ENCODE data around the gene CCHCR1. TPM values are rescaled to one million over a fixed set of nuclear protein-coding genes. Genes with fewer than 3 reads are reported as not detected.

Gene CCHCR1
- polyA plus RNA-seq, 2 of the 4 experiments (the other 2 are of a cell fraction): 7.4 to 15.3 TPM

DNA sequence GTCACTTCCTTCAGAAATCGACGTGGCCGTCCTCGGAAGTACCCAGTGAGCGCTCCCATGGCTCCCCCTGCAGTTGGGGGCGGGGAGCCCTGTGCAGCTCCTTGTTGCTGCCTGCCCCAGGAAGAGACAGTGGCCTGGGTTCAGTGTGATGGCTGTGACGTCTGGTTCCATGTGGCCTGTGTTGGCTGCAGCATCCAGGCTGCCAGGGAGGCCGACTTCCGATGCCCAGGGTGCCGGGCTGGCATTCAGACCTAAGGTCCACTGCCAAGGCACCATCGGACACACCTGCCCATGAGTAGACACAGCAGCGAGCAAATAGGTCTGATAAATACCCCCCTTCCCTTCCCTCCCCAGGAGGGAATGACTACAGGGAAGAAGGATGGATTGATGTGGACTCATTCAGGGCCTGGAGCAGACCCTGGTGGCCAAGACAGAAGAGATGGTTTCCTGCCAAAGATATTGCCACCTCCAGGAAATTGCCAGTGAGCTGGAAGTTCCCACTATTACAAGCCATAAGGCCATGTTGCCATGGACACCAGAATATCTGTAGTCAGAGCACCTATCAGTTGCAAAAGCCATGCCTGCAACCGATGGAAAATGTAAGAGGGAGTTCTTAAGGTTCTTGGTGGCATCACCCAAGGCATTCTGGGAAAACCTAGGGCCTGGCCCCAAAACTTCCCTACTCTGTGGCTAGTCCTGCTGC lies 5.0 kb upstream of the CCHCR1 start (continued):
- no peak for TF ChIP-seq MAFK (IDR thresholded peaks at IDR 0.05; ENCODE audit: partially characterized antibody)

DNA sequence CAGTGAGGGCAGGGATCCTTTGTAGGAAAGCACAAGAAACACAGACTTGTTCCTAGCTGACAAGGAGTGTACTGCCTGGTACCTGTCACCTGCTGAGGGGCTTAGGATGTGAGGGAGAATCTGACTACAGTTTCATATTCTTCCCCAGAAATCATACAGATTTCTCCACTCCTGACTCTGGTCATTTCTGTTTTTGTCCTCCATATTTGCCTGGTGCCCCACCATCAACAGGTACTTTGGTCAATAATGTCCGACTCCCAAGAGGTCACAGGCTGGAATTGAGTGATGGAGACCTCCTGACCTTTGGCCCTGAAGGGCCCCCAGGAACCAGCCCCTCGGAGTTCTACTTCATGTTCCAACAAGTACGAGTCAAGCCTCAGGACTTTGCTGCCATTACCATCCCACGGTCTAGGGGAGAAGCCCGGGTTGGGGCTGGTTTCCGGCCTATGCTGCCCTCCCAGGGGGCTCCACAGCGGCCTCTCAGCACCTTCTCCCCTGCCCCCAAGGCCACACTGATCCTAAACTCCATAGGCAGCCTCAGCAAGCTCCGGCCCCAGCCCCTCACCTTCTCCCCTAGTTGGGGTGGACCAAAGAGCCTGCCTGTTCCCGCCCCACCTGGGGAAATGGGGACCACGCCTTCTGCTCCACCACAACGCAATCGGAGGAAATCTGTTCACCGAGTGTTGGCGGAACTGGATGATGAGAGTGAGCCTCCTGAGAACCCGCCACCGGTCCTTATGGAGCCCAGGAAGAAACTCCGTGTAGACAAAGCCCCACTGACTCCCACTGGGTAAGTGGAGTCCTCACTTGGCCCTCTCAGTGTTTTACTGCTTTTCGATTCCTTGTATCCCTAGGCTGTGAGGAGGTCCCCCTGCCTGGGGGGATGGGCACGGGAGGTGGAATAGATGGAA lies 3.9 kb upstream of the CCHCR1 start:
- no peak for TF ChIP-seq GATA3 (IDR thresholded peaks at IDR 0.05; ENCODE audit: borderline replicate concordance)
- TF ChIP-seq TP53 (CRISPR knock-in tag; IDR thresholded peaks at IDR 0.05): no peak
- no peak for TF ChIP-seq RNF2 (IDR thresholded peaks at IDR 0.05; ENCODE audit: borderline replicate concordance, low read depth)
- TF ChIP-seq CEBPB (IDR thresholded peaks at IDR 0.05): no peak
- TF ChIP-seq, protein P1, sequence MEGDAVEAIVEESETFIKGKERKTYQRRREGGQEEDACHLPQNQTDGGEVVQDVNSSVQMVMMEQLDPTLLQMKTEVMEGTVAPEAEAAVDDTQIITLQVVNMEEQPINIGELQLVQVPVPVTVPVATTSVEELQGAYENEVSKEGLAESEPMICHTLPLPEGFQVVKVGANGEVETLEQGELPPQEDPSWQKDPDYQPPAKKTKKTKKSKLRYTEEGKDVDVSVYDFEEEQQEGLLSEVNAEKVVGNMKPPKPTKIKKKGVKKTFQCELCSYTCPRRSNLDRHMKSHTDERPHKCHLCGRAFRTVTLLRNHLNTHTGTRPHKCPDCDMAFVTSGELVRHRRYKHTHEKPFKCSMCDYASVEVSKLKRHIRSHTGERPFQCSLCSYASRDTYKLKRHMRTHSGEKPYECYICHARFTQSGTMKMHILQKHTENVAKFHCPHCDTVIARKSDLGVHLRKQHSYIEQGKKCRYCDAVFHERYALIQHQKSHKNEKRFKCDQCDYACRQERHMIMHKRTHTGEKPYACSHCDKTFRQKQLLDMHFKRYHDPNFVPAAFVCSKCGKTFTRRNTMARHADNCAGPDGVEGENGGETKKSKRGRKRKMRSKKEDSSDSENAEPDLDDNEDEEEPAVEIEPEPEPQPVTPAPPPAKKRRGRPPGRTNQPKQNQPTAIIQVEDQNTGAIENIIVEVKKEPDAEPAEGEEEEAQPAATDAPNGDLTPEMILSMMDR (IDR thresholded peaks at IDR 0.05): no peak
- TF ChIP-seq FOSL2 (IDR thresholded peaks at IDR 0.05): no peak
- TF ChIP-seq FOSL2 (CRISPR knock-in tag; IDR thresholded peaks at IDR 0.05): no peak
- TF ChIP-seq, protein P2, sequence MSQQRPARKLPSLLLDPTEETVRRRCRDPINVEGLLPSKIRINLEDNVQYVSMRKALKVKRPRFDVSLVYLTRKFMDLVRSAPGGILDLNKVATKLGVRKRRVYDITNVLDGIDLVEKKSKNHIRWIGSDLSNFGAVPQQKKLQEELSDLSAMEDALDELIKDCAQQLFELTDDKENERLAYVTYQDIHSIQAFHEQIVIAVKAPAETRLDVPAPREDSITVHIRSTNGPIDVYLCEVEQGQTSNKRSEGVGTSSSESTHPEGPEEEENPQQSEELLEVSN (IDR thresholded peaks at IDR 0.05; ENCODE audit: borderline replicate concordance, low read depth): no peak
- TF ChIP-seq, protein P3, sequence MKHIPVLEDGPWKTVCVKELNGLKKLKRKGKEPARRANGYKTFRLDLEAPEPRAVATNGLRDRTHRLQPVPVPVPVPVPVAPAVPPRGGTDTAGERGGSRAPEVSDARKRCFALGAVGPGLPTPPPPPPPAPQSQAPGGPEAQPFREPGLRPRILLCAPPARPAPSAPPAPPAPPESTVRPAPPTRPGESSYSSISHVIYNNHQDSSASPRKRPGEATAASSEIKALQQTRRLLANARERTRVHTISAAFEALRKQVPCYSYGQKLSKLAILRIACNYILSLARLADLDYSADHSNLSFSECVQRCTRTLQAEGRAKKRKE (CRISPR knock-in tag; IDR thresholded peaks at IDR 0.05; ENCODE audit: low read depth): no peak
- TF ChIP-seq CBX2 (IDR thresholded peaks at IDR 0.05; ENCODE audit: borderline replicate concordance, low read depth): no peak
- TF ChIP-seq, protein P4, sequence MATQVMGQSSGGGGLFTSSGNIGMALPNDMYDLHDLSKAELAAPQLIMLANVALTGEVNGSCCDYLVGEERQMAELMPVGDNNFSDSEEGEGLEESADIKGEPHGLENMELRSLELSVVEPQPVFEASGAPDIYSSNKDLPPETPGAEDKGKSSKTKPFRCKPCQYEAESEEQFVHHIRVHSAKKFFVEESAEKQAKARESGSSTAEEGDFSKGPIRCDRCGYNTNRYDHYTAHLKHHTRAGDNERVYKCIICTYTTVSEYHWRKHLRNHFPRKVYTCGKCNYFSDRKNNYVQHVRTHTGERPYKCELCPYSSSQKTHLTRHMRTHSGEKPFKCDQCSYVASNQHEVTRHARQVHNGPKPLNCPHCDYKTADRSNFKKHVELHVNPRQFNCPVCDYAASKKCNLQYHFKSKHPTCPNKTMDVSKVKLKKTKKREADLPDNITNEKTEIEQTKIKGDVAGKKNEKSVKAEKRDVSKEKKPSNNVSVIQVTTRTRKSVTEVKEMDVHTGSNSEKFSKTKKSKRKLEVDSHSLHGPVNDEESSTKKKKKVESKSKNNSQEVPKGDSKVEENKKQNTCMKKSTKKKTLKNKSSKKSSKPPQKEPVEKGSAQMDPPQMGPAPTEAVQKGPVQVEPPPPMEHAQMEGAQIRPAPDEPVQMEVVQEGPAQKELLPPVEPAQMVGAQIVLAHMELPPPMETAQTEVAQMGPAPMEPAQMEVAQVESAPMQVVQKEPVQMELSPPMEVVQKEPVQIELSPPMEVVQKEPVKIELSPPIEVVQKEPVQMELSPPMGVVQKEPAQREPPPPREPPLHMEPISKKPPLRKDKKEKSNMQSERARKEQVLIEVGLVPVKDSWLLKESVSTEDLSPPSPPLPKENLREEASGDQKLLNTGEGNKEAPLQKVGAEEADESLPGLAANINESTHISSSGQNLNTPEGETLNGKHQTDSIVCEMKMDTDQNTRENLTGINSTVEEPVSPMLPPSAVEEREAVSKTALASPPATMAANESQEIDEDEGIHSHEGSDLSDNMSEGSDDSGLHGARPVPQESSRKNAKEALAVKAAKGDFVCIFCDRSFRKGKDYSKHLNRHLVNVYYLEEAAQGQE (IDR thresholded peaks at IDR 0.05): no peak
- TF ChIP-seq ESRRA (IDR thresholded peaks at IDR 0.05; ENCODE audit: borderline replicate concordance, low read length): no peak
- no peak for TF ChIP-seq RFX5 (IDR thresholded peaks at IDR 0.05)
- TF ChIP-seq EHF (CRISPR knock-in tag; IDR thresholded peaks at IDR 0.05): no peak
- no peak for TF ChIP-seq EHMT2 (IDR thresholded peaks at IDR 0.05; ENCODE audit: low read depth)
- TF ChIP-seq KDM1A (IDR thresholded peaks at IDR 0.05; ENCODE audit: low read depth): no peak
- no peak for TF ChIP-seq CBX8 (IDR thresholded peaks at IDR 0.05)
- no peak for TF ChIP-seq FOXS1 (CRISPR knock-in tag; IDR thresholded peaks at IDR 0.05)
- 88% methylated on average over 11 of the region's 19 CpGs for WGBS (ENCODE audit: missing lambda C conversion rate)
- peaks cover 22% of the 10 kb centered on the region for H3K4me1 ChIP-seq
- FAIRE-seq: no peak
- no peak overlapping the region for H3K4me2 ChIP-seq
- H3K27ac ChIP-seq: no peak overlapping the region
- no peak overlapping the region for H3K4me3 ChIP-seq
- no peak for DNase-seq (ENCODE audit: low read depth in 1 of 2, low spot score in 1 of 2)
- ChIA-PET POLR2A (no interaction called here), CTCF (interaction anchor here (1.1 kb wide), 1 partner anchor 82 kb away, joined by 3 read pairs; no protein-coding TSS in a partner anchor)
- no peaks in the 10 kb centered on the region for H3K9me3 ChIP-seq
- no peak for ATAC-seq
